Trophoblast cell (in vitro differentiated cells and primary cell): ENCODE measurements around the gene VWF.

Source experiments
- DNase-seq, 2 donors: peaks; one replicate each; pipeline ENCODE4 v3.0.0-alpha.2; 2016
- H2AFZ ChIP-seq: 2 replicates; pipeline ENCODE4 v1.6.1; 2013; ENCODE audit warnings: low read length, moderate library complexity, mild to moderate bottlenecking; ENCODE audit not compliant: insufficient read depth, poor library complexity
- H2AK5ac ChIP-seq: 2 replicates; pipeline ENCODE4 v1.6.1; 2013; ENCODE audit warnings: mild to moderate bottlenecking, low read length
- H2BK120ac ChIP-seq: 2 replicates; pipeline ENCODE4 v1.6.1; 2013; ENCODE audit warnings: low read length, mild to moderate bottlenecking, moderate library complexity; ENCODE audit not compliant: insufficient read depth, poor library complexity
- H2BK12ac ChIP-seq: 2 replicates; pipeline ENCODE4 v1.6.1; 2013; ENCODE audit warnings: mild to moderate bottlenecking, low read length, moderate library complexity
- H2BK5ac ChIP-seq: 2 replicates; pipeline ENCODE4 v1.6.1; 2013; ENCODE audit warnings: low read length, low read depth, moderate library complexity, mild to moderate bottlenecking; ENCODE audit not compliant: poor library complexity
- H3K14ac ChIP-seq: 2 replicates; pipeline ENCODE4 v1.6.1; 2013; ENCODE audit warnings: mild to moderate bottlenecking, low read length
- H3K18ac ChIP-seq: 2 replicates; pipeline ENCODE4 v1.6.1; 2013; ENCODE audit warnings: mild to moderate bottlenecking, low read length
- H3K23ac ChIP-seq: 2 replicates; pipeline ENCODE4 v1.6.1; 2013; ENCODE audit warnings: low read length
- H3K27ac ChIP-seq: 2 replicates; pipeline ENCODE4 v1.5.1; 2013; ENCODE audit warnings: low read depth, mild to moderate bottlenecking, inconsistent platforms, low read length, moderate library complexity
- H3K27me3 ChIP-seq: 2 replicates; pipeline ENCODE4 v1.6.1; 2013; ENCODE audit warnings: inconsistent platforms, mild to moderate bottlenecking, low read length, moderate library complexity; ENCODE audit not compliant: insufficient read depth
- H3K36me3 ChIP-seq, 2 experiments: 1 replicate in 1 of 2; 2 replicates in 1 of 2; pipeline ENCODE4 v1.6.1; 2013; ENCODE audit warnings: low read length in 2 of 2, mild to moderate bottlenecking in 2 of 2, moderate library complexity in 1 of 2; ENCODE audit not compliant: insufficient read depth in 2 of 2, control insufficient read depth in 1 of 2
- H3K4ac ChIP-seq: 2 replicates; pipeline ENCODE4 v1.6.1; 2013; ENCODE audit warnings: low read depth, mild to moderate bottlenecking, low read length, moderate library complexity
- H3K4me1 ChIP-seq, 2 experiments: 1 replicate in 1 of 2; 2 replicates in 1 of 2; pipeline ENCODE4 v1.6.1; 2013; ENCODE audit warnings: low read length in 2 of 2, mild to moderate bottlenecking in 2 of 2, moderate library complexity in 1 of 2; ENCODE audit not compliant: insufficient read depth in 2 of 2, control insufficient read depth in 1 of 2
- H3K4me2 ChIP-seq: 2 replicates; pipeline ENCODE4 v1.6.1; 2013; ENCODE audit warnings: inconsistent platforms, mild to moderate bottlenecking, low read length, moderate library complexity
- H3K4me3 ChIP-seq: 2 replicates; pipeline ENCODE4 v1.5.1; 2013; ENCODE audit warnings: mild to moderate bottlenecking, low read depth, low read length, inconsistent platforms
- H3K79me1 ChIP-seq: one replicate; pipeline ENCODE4 v1.6.1; 2013; ENCODE audit warnings: low read length
- H3K79me2 ChIP-seq: 2 replicates; pipeline ENCODE4 v1.6.1; 2013; ENCODE audit warnings: low read length, mild to moderate bottlenecking; ENCODE audit not compliant: control insufficient read depth, insufficient read depth, poor library complexity
- H3K9ac ChIP-seq: 2 replicates; pipeline ENCODE4 v1.6.1; 2013; ENCODE audit warnings: mild to moderate bottlenecking, low read length
- H3K9me3 ChIP-seq: 2 replicates; pipeline ENCODE4 v1.6.1; 2013; ENCODE audit warnings: low read depth, mild to moderate bottlenecking, control low read depth, inconsistent platforms, low read length; ENCODE audit not compliant: insufficient read depth
- H4K12ac ChIP-seq: 2 replicates; pipeline ENCODE4 v1.6.1; 2013; ENCODE audit warnings: low read depth, mild to moderate bottlenecking, low read length, moderate library complexity
- H4K8ac ChIP-seq: 2 replicates; pipeline ENCODE4 v1.6.1; 2013; ENCODE audit warnings: low read depth, mild to moderate bottlenecking, low read length, moderate library complexity
- H4K91ac ChIP-seq: one replicate; pipeline ENCODE4 v1.6.1; 2013; ENCODE audit warnings: low read depth, mild to moderate bottlenecking, low read length, moderate library complexity
- WGBS: extraction: QIAGEN DNeasy Blood & Tissue Kit; methylation state at CpG from one replicate; pipeline ENCODE4 v1.1.7; 2013; ENCODE audit warnings: missing lambda C conversion rate; ENCODE audit not compliant: insufficient read length, insufficient coverage; ENCODE audit errors: extremely low coverage; 5-methylcytosine and 5-hydroxymethylcytosine counted together

VWF gene

GRCh38 chr12:6032726-6033125 lies 91.7 kb downstream of the VWF start:
- Histone ChIP-seq H3K79me1 (no peaks in the 10 kb centered on the region), H2BK120ac (no peak overlapping the region), H3K79me2 (no peaks in the 10 kb centered on the region), H4K12ac (no peak overlapping the region), H2BK12ac (no peak overlapping the region), H2BK5ac (no peak overlapping the region), H3K4me1 (no peaks in the 10 kb centered on the region), H3K18ac (no peak overlapping the region), H3K9ac (no peak overlapping the region), H3K4me2 (no peak overlapping the region), H2AK5ac (no peak overlapping the region), H3K36me3 (no peaks in the 10 kb centered on the region), H4K91ac (no peak overlapping the region), H4K8ac (no peak overlapping the region), H3K23ac (no peak overlapping the region), H3K27ac (no peak overlapping the region), H3K4ac (no peak overlapping the region), H2AFZ (no peak overlapping the region), H3K27me3 (no peaks in the 10 kb centered on the region), H3K9me3 (peaks cover 1% of the 10 kb centered on the region), H3K4me3 (peak overlapping the region; percentile 5), H3K14ac (no peak overlapping the region)
- no peak for DNase-seq
- 100% methylated on average over 4 of the region's 8 CpGs for WGBS

GRCh38 chr12:6031001-6031400 lies 93.5 kb downstream of the VWF start:
- H2BK5ac ChIP-seq = no peak overlapping the region
- H3K4me2 ChIP-seq = no peak overlapping the region
- H2BK12ac ChIP-seq = no peak overlapping the region
- no peak overlapping the region for H2AFZ ChIP-seq
- H3K27me3 ChIP-seq = no peaks in the 10 kb centered on the region
- no peak overlapping the region for H3K23ac ChIP-seq
- no peak overlapping the region for H2AK5ac ChIP-seq
- WGBS = no CpG with 5 or more reads among the region's 8 CpGs
- no peak overlapping the region for H4K8ac ChIP-seq
- H3K9me3 ChIP-seq = peaks cover 4% of the 10 kb centered on the region
- H4K91ac ChIP-seq = no peak overlapping the region
- no peaks in the 10 kb centered on the region for H3K36me3 ChIP-seq
- H3K18ac ChIP-seq = no peak overlapping the region
- H3K4me1 ChIP-seq = no peaks in the 10 kb centered on the region
- DNase-seq = no peak
- no peak overlapping the region for H3K14ac ChIP-seq
- H2BK120ac ChIP-seq = no peak overlapping the region
- no peak overlapping the region for H3K27ac ChIP-seq
- no peaks in the 10 kb centered on the region for H3K79me2 ChIP-seq
- no peak overlapping the region for H3K4me3 ChIP-seq
- no peaks in the 10 kb centered on the region for H3K79me1 ChIP-seq
- no peak overlapping the region for H4K12ac ChIP-seq
- no peak overlapping the region for H3K4ac ChIP-seq
- H3K9ac ChIP-seq = no peak overlapping the region

- no peak overlapping the region for H3K4me2 ChIP-seq
- peaks cover 4% of the 10 kb centered on the region for H3K9me3 ChIP-seq
- no peaks in the 10 kb centered on the region for H3K79me1 ChIP-seq
- H4K91ac ChIP-seq = no peak overlapping the region
- H3K14ac ChIP-seq = no peak overlapping the region
- H2AK5ac ChIP-seq = no peak overlapping the region
- H3K4ac ChIP-seq = no peak overlapping the region
- DNase-seq = no peak
- H2BK120ac ChIP-seq = no peak overlapping the region
- no peak overlapping the region for H2AFZ ChIP-seq
- H2BK12ac ChIP-seq = no peak overlapping the region
- H3K18ac ChIP-seq = no peak overlapping the region
- no peak overlapping the region for H3K23ac ChIP-seq
- H3K27ac ChIP-seq = no peak overlapping the region
- no peaks in the 10 kb centered on the region for H3K27me3 ChIP-seq
- H3K79me2 ChIP-seq = no peaks in the 10 kb centered on the region
- no peak overlapping the region for H2BK5ac ChIP-seq
- H3K9ac ChIP-seq = no peak overlapping the region
- H3K4me3 ChIP-seq = no peak overlapping the region
- no CpG with 5 or more reads among the region's 3 CpGs for WGBS
- no peaks in the 10 kb centered on the region for H3K36me3 ChIP-seq
- H4K8ac ChIP-seq = no peak overlapping the region
- no peak overlapping the region for H4K12ac ChIP-seq
- H3K4me1 ChIP-seq = no peaks in the 10 kb centered on the region
These were observed 94.4 kb downstream of the VWF start for GRCh38 chr12:6030081-6030480.

- Histone ChIP-seq H3K36me3 (no peaks in the 10 kb centered on the region), H3K4me3 (no peak overlapping the region), H3K14ac (no peak overlapping the region), H4K8ac (no peak overlapping the region), H4K12ac (no peak overlapping the region), H2AK5ac (no peak overlapping the region), H3K79me2 (no peaks in the 10 kb centered on the region), H3K4ac (no peak overlapping the region), H3K9ac (no peak overlapping the region), H3K79me1 (no peaks in the 10 kb centered on the region), H3K27ac (no peak overlapping the region), H2AFZ (no peak overlapping the region), H3K27me3 (no peaks in the 10 kb centered on the region), H3K23ac (no peak overlapping the region), H2BK12ac (no peak overlapping the region), H4K91ac (no peak overlapping the region), H2BK5ac (no peak overlapping the region), H2BK120ac (no peak overlapping the region), H3K9me3 (peaks cover 4% of the 10 kb centered on the region), H3K4me2 (no peak overlapping the region), H3K18ac (no peak overlapping the region), H3K4me1 (peaks cover 0 to 2% of the 10 kb centered on the region in 2 experiments)
- no peak for DNase-seq
- WGBS = no CpG with 5 or more reads among the region's 5 CpGs
These were observed 95.1 kb downstream of the VWF start for GRCh38 chr12:6029401-6029800.
